ENCODE data around the gene ATG9A. TPM values are rescaled to one million over a fixed set of nuclear protein-coding genes. Genes with fewer than 3 reads are reported as not detected.
A peak's percentile ranks its signal among the peaks of the same experiment; 100 is the strongest.

Gene ATG9A
- total and polyA plus RNA-seq, 9 of the 15 experiments (the other 6 are each of a cell fraction or from before 2014, with no cell fraction given), result 0.25 to 65.6 (median 23.4) TPM

DNA sequence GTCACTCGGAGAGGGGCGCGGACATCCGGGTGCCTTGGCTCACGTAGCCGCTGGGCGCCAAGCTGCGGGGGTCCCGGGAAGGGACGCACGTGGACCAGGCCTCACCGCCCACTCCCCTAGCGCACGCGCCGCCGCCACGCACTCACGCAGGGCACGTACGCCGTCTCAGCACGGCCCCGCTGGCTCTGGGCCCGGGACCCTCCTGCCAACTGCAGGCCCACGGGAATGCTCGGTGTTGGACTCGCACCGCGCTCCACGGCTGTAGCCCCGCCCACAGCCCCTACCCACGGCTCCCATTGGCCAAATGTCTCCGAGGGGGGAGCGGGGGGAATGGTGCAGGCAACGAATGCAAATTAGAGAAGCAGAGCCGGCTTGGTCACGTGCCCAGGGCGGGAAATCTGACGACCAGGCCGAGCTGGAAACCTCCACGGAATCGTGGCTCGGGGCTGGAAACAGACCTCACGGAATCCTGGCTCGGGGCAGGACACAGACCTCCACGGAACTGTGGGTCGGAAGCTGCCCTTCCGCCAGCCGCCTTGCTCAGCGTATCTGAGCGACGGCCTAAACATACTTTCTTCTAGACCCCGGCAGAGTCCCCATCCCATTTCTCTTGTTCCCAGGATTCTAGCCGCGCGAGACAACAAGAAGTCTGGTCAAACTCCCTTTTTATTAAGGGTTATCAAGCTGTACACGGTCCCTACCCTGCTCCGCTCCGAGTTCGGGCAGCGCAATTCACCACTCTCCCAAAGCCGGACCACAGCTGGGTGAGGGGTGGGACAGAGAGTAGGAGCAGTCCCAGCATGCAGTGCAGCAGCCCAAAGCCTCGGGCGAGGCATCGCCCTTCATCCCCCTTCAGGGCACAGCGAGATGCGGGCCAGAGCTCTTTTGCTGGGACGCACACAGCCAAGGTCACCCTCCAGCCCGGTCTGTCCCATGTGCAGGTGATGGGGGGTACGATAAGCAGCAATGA, 10.4 kb downstream of the ATG9A start, which contains the start of gene ABCB6 (continued):
- TF ChIP-seq SRSF3 (IDR thresholded peaks at IDR 0.05; ENCODE audit: insufficient read depth, low read length), result no peak
- no peak for TF ChIP-seq SIN3B (IDR thresholded peaks at IDR 0.05; ENCODE audit: low read depth)
- no peak for TF ChIP-seq ZNF354B (CRISPR knock-in tag; IDR thresholded peaks at IDR 0.05)
- peak; percentile 50; the same call in 1 of the 2 replicates for TF ChIP-seq PML (IDR thresholded peaks at IDR 0.05; ENCODE audit: low read length)
- no peak for TF ChIP-seq ZBTB49 (CRISPR knock-in tag; IDR thresholded peaks at IDR 0.05; ENCODE audit: borderline replicate concordance)
- 0 out of 2 replicates have a peak, but pooled peaks have one; percentile 16 for TF ChIP-seq ZNF143 (CRISPR knock-in tag; IDR thresholded peaks at IDR 0.05)
- TF ChIP-seq CREB5 (CRISPR knock-in tag; IDR thresholded peaks at IDR 0.05), result no peak
- TF ChIP-seq ETV6 (IDR thresholded peaks at IDR 0.05; ENCODE audit: borderline replicate concordance in 1 of 2, low read depth in 2 of 2, low read length in 1 of 2), result no peak
- no peak for TF ChIP-seq ETV6 (CRISPR knock-in tag; IDR thresholded peaks at IDR 0.05; ENCODE audit: borderline replicate concordance)
- TF ChIP-seq HLTF (IDR thresholded peaks at IDR 0.05), result no peak
- TF ChIP-seq, protein P1, sequence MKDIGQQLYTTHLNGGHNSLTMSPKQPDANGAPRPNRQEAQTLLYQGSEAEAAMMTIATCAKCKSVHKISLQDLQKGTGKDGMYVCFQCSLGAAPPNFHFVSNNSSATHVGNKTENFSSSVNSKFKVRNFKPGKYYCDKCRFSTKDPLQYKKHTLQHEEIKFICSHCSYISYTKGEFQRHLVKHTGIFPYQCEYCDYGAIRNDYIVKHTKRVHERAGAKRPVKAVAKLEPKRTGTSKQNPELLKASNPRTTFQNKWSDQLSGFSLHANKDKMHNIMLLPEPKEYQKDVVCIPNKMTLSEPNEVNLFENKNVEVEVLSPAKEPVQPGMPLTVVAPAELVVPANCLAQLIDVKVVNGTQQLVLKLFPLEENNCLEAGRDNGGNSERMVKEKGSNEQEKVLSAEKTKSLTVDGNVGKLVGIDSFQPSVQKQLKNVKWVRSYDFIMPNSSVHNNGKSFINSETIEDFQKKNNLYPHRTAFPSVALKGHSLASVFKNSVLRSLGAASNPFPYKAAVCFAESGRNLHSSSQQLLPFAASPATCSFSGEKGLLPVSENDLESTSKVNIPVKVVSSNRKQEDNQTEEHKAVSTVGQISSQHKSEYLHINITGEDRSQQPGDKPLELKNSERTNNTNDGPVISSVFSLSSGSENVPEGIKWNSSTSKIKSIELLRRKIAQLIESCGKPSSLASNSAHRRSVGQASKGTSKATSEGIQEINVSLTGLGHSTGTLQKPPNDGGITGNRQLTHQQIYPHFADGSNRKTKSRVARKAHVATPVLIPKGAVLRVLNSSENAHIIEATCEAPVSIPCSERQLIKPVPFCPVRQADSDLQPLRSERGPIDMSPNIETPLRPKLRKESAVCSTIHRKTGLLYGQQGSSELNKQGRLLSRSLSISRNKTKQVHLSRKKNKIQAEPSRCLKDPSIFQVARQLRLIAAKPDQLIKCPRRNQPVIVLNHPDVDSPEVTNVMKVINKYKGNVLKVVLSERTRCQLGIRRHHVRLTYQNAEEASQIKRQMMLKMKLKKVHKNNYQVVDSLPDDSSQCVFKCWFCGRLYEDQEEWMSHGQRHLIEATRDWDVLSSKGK (CRISPR knock-in tag; IDR thresholded peaks at IDR 0.05), result no peak
- no peak for TF ChIP-seq ZNF699 (CRISPR knock-in tag; IDR thresholded peaks at IDR 0.05; ENCODE audit: insufficient replicate concordance)
- TF ChIP-seq NFIC (IDR thresholded peaks at IDR 0.05), result peak; percentile 70
- TF ChIP-seq BDP1 (IDR thresholded peaks at IDR 0.05; ENCODE audit: insufficient read depth, insufficient read length), result no peak
- TF ChIP-seq RAD51 (IDR thresholded peaks at IDR 0.05; ENCODE audit: borderline replicate concordance, low read depth), result peak; percentile 96
- TF ChIP-seq DIDO1 (tag; IDR thresholded peaks at IDR 0.05; ENCODE audit: low read depth), result no peak
- TF ChIP-seq, protein P2, sequence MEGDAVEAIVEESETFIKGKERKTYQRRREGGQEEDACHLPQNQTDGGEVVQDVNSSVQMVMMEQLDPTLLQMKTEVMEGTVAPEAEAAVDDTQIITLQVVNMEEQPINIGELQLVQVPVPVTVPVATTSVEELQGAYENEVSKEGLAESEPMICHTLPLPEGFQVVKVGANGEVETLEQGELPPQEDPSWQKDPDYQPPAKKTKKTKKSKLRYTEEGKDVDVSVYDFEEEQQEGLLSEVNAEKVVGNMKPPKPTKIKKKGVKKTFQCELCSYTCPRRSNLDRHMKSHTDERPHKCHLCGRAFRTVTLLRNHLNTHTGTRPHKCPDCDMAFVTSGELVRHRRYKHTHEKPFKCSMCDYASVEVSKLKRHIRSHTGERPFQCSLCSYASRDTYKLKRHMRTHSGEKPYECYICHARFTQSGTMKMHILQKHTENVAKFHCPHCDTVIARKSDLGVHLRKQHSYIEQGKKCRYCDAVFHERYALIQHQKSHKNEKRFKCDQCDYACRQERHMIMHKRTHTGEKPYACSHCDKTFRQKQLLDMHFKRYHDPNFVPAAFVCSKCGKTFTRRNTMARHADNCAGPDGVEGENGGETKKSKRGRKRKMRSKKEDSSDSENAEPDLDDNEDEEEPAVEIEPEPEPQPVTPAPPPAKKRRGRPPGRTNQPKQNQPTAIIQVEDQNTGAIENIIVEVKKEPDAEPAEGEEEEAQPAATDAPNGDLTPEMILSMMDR (IDR thresholded peaks at IDR 0.05 in 2 of 3, conservative IDR thresholded peaks at IDR 0.05 in 1 of 3; ENCODE audit: insufficient read depth in 2 of 3, low read depth in 1 of 3, low read length in 3 of 3), result no peak
- no peak for TF ChIP-seq CBFA2T3 (IDR thresholded peaks at IDR 0.05)
